ENCODE measurements around the gene SCRT2.

The SCRT2 gene

GRCh38 chr20:672963-673602, 2.5 kb downstream of the SCRT2 start:
- DNase-seq (ENCODE audit: low read depth in 2 of 2) = no peak

- no peak for DNase-seq (ENCODE audit: low read depth in 2 of 2)
These were observed 4.2 kb downstream of the SCRT2 start for GRCh38 chr20:671252-672030.

- no peak for DNase-seq (ENCODE audit: low read depth in 2 of 2)
These were observed 6.0 kb downstream of the SCRT2 start for GRCh38 chr20:669573-669972.

- no peak for DNase-seq (ENCODE audit: low read depth in 2 of 2)
These were observed 7.0 kb downstream of the SCRT2 start for GRCh38 chr20:668638-669037.

- no peak for DNase-seq (ENCODE audit: low read depth in 2 of 2)
These were observed 7.6 kb downstream of the SCRT2 start for GRCh38 chr20:668050-668449.

GRCh38 chr20:667351-668034, 8.1 kb downstream of the SCRT2 start:
- DNase-seq (ENCODE audit: low read depth in 2 of 2) = peak in 1 of 2 donors; percentile 29

- DNase-seq (ENCODE audit: low read depth in 2 of 2) = no peak
These were observed 8.7 kb downstream of the SCRT2 start for GRCh38 chr20:666877-667276.

- no peak for DNase-seq (ENCODE audit: low read depth in 2 of 2)
These were observed 10.3 kb downstream of the SCRT2 start for GRCh38 chr20:665276-665675.

GRCh38 chr20:664576-664975, 11.0 kb downstream of the SCRT2 start:
- no peak for DNase-seq (ENCODE audit: low read depth in 2 of 2)

GRCh38 chr20:664151-664550, 11.5 kb downstream of the SCRT2 start:
- no peak for DNase-seq (ENCODE audit: low read depth in 2 of 2)

- no peak for DNase-seq (ENCODE audit: low read depth in 2 of 2)
These were observed 12.1 kb downstream of the SCRT2 start for GRCh38 chr20:663315-664090.

- DNase-seq (ENCODE audit: low read depth in 2 of 2) = no peak
These were observed 13.1 kb downstream of the SCRT2 start for GRCh38 chr20:662277-663192.

- DNase-seq (ENCODE audit: low read depth in 2 of 2) = no peak
These were observed 13.9 kb downstream of the SCRT2 start for GRCh38 chr20:661474-662270.

GRCh38 chr20:658731-659291, 16.8 kb downstream of the SCRT2 start:
- DNase-seq (ENCODE audit: low read depth in 2 of 2) = no peak

GRCh38 chr20:658202-658601, 17.4 kb downstream of the SCRT2 start:
- DNase-seq (ENCODE audit: low read depth in 2 of 2) = no peak

- no peak for DNase-seq (ENCODE audit: low read depth in 2 of 2)
These were observed 19.6 kb downstream of the SCRT2 start for GRCh38 chr20:655726-656624.

GRCh38 chr20:654417-654750, 21.2 kb downstream of the SCRT2 start:
- DNase-seq (ENCODE audit: low read depth in 2 of 2) = no peak

GRCh38 chr20:653590-654416, 21.8 kb downstream of the SCRT2 start:
- DNase-seq (ENCODE audit: low read depth in 2 of 2) = no peak

Measured in stimulated activated CD8-positive, alpha-beta memory T cell treated with anti-CD3 and anti-CD28 coated beads, Interleukin-15, amount 100 ng/mL, for 4 hours (primary cell).